ENCODE data around the gene UVRAG. TPM values are rescaled to one million over a fixed set of nuclear protein-coding genes. Genes with fewer than 3 reads are reported as not detected.

Gene UVRAG
- total and polyA plus RNA-seq, 4 donors, result 8.7 to 53.2 (median 18.3) TPM

- no peak overlapping the region for H3K27ac ChIP-seq (ENCODE audit: low read depth in 1 of 2, low read length in 1 of 2)
- peaks cover 0 to 15% (median 5%) of the 10 kb centered on the region in 4 donors for H3K36me3 ChIP-seq (ENCODE audit: control insufficient read depth in 4 of 4, insufficient read depth in 4 of 4, low read length in 4 of 4)
- 90 to 96% methylated on average over 15 of the region's 15 CpGs for WGBS, 2 donors
- no peaks in the 10 kb centered on the region for H3K27me3 ChIP-seq (ENCODE audit: control insufficient read depth in 3 of 3, insufficient read depth in 3 of 3, low read length in 2 of 3)
- H3K4me1 ChIP-seq (ENCODE audit: control insufficient read depth in 5 of 5, insufficient read depth in 5 of 5, low read length in 5 of 5), result peaks cover 0 to 34% (median 13%) of the 10 kb centered on the region in 5 donors
- no peak overlapping the region for H3K4me3 ChIP-seq
- DNase-seq (no peak), ATAC-seq (ENCODE audit: insufficient read depth, low FRiP score) (no peak)
- no peaks in the 10 kb centered on the region for H3K9me3 ChIP-seq (ENCODE audit: control insufficient read depth in 4 of 4, insufficient read depth in 3 of 4, low read length in 3 of 4)
- no peak for TF ChIP-seq CTCF (IDR thresholded peaks at IDR 0.05; ENCODE audit: control extremely low read depth, extremely low read depth)
- H3K9ac ChIP-seq (ENCODE audit: insufficient read depth in 1 of 2, low read length in 2 of 2), result no peak overlapping the region
These were observed 366.4 kb downstream of the UVRAG start for GRCh38 chr11:76181371-76181770.

GRCh38 chr11:76184551-76184993 is 369.6 kb downstream of the UVRAG start:
- no peaks in the 10 kb centered on the region for H3K9me3 ChIP-seq (ENCODE audit: control insufficient read depth in 4 of 4, insufficient read depth in 3 of 4, low read length in 3 of 4)
- peak overlapping the region in 1 of 2 donors; percentile 23 for H3K9ac ChIP-seq (ENCODE audit: insufficient read depth in 1 of 2, low read length in 2 of 2)
- H3K36me3 ChIP-seq (ENCODE audit: control insufficient read depth in 4 of 4, insufficient read depth in 4 of 4, low read length in 4 of 4), result peaks cover 0 to 29% (median 11%) of the 10 kb centered on the region in 4 donors
- peaks cover 3 to 33% (median 19%) of the 10 kb centered on the region in 5 donors for H3K4me1 ChIP-seq (ENCODE audit: control insufficient read depth in 5 of 5, insufficient read depth in 5 of 5, low read length in 5 of 5)
- peak overlapping the region in 1 of 2 donors; percentile 4 for H3K27ac ChIP-seq (ENCODE audit: low read depth in 1 of 2, low read length in 1 of 2)
- peak in 2 of 3 donors; percentile 45 to 55 for DNase-seq
- H3K27me3 ChIP-seq (ENCODE audit: control insufficient read depth in 3 of 3, insufficient read depth in 3 of 3, low read length in 2 of 3), result no peaks in the 10 kb centered on the region
- no peak overlapping the region for H3K4me3 ChIP-seq
- no peak for ATAC-seq (ENCODE audit: insufficient read depth, low FRiP score)
- 12 to 37% methylated on average over 6 to 7 of the region's 7 CpGs for WGBS, 2 donors
- TF ChIP-seq CTCF (IDR thresholded peaks at IDR 0.05; ENCODE audit: control extremely low read depth, extremely low read depth), result no peak

- peaks cover 0 to 32% (median 13%) of the 10 kb centered on the region in 4 donors for H3K36me3 ChIP-seq (ENCODE audit: control insufficient read depth in 4 of 4, insufficient read depth in 4 of 4, low read length in 4 of 4)
- no peaks in the 10 kb centered on the region for H3K9me3 ChIP-seq (ENCODE audit: control insufficient read depth in 4 of 4, insufficient read depth in 3 of 4, low read length in 3 of 4)
- TF ChIP-seq CTCF (IDR thresholded peaks at IDR 0.05; ENCODE audit: control extremely low read depth, extremely low read depth), result no peak
- no peak overlapping the region for H3K9ac ChIP-seq (ENCODE audit: insufficient read depth in 1 of 2, low read length in 2 of 2)
- peak overlapping the region in 1 of 2 donors; percentile 68 for H3K27ac ChIP-seq (ENCODE audit: low read depth in 1 of 2, low read length in 1 of 2)
- DNase-seq, result no peak
- no peaks in the 10 kb centered on the region for H3K27me3 ChIP-seq (ENCODE audit: control insufficient read depth in 3 of 3, insufficient read depth in 3 of 3, low read length in 2 of 3)
- H3K4me1 ChIP-seq (ENCODE audit: control insufficient read depth in 5 of 5, insufficient read depth in 5 of 5, low read length in 5 of 5), result peaks cover 3 to 39% (median 19%) of the 10 kb centered on the region in 5 donors
- no peak overlapping the region for H3K4me3 ChIP-seq
- 75 to 88% methylated on average over 10 of the region's 10 CpGs for WGBS, 2 donors
- no peak for ATAC-seq (ENCODE audit: insufficient read depth, low FRiP score)
These were observed 370.5 kb downstream of the UVRAG start for GRCh38 chr11:76185511-76185910.

GRCh38 chr11:76185931-76186401 is 371.0 kb downstream of the UVRAG start:
- Histone ChIP-seq H3K36me3 (ENCODE audit: control insufficient read depth in 4 of 4, insufficient read depth in 4 of 4, low read length in 4 of 4) (peaks cover 0 to 32% (median 15%) of the 10 kb centered on the region in 4 donors), H3K9me3 (ENCODE audit: control insufficient read depth in 4 of 4, insufficient read depth in 3 of 4, low read length in 3 of 4) (no peaks in the 10 kb centered on the region), H3K27me3 (ENCODE audit: control insufficient read depth in 3 of 3, insufficient read depth in 3 of 3, low read length in 2 of 3) (no peaks in the 10 kb centered on the region), H3K4me3 (no peak overlapping the region), H3K4me1 (ENCODE audit: control insufficient read depth in 5 of 5, insufficient read depth in 5 of 5, low read length in 5 of 5) (peaks cover 3 to 44% (median 24%) of the 10 kb centered on the region in 5 donors), H3K27ac (ENCODE audit: low read depth in 1 of 2, low read length in 1 of 2) (peak overlapping the region in 1 of 2 donors; percentile 68), H3K9ac (ENCODE audit: insufficient read depth in 1 of 2, low read length in 2 of 2) (no peak overlapping the region)
- WGBS, 2 donors, result 67 to 72% methylated on average over 15 of the region's 15 CpGs
- TF ChIP-seq CTCF (IDR thresholded peaks at IDR 0.05; ENCODE audit: control extremely low read depth, extremely low read depth), result no peak
- DNase-seq, result peak; percentile 94 to 96 (median 96)
- no peak for ATAC-seq (ENCODE audit: insufficient read depth, low FRiP score)

Data from lung (tissue), 12 donors.